ENCODE measurements around the gene CNTNAP1. TPM values are rescaled to one million over a fixed set of nuclear protein-coding genes. Genes with fewer than 3 reads are reported as not detected.

CNTNAP1 gene
- total and polyA plus RNA-seq, 9 of the 15 experiments (the other 6 are each of a cell fraction or from before 2014, with no cell fraction given): 0.10 to 1.8 (median 0.62) TPM

DNA sequence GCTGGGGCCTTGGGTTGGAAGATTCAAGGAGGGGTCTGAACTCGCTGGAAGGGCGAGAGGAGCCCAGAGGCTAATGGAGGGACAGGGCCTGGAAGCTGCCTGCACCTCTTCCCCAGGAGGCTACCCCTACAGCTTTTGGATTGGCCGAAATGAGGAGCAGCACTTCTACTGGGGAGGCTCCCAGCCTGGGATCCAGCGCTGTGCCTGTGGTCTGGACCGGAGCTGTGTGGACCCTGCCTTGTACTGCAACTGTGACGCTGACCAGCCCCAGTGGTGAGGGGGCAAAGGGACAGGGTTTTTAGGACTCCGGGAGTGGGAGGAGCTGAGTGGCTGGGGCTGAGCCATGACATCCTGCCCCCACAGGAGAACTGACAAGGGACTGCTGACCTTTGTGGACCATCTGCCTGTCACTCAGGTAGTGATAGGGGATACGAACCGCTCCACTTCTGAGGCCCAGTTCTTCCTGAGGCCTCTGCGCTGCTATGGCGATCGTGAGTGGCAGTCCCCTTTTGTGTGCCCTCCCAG lies 8.8 kb downstream of the CNTNAP1 start:
- ChIA-PET CTCF (ENCODE audit: low intra/inter-chr PET ratio) (no interaction called here), POLR2A (interaction anchor here (1.5 to 1.8 kb wide), 3 partner anchors 8 to 11 kb away, joined by 5 to 8 read pairs (median 8); no protein-coding TSS in a partner anchor)
- 59% methylated on average over 10 of the region's 12 CpGs for WGBS (ENCODE audit: insufficient coverage, low coverage, missing lambda C conversion rate)

DNA sequence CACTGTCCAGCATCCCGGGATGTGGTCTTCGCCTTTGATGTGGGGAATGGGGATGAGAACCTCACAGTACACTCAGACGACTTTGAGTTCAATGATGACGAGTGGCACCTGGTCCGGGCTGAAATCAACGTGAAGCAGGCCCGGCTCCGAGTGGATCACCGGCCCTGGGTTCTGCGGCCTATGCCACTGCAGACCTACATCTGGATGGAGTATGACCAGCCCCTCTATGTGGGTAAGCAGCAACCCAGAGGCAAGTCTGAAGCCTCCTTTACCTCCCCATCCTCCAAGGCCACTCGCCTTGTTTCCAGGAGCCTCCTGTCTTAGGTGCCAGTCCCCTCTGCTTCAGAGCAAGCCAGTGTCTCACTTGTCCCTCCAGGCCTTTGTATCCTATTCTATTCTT lies 10.2 kb downstream of the CNTNAP1 start:
- FAIRE-seq: no peak
- no peak overlapping the region for H3K4me2 ChIP-seq (ENCODE audit: insufficient read depth, low read length)
- H3K36me3 ChIP-seq (ENCODE audit: control insufficient read depth, insufficient read depth, low read length): no peaks in the 10 kb centered on the region
- no peaks in the 10 kb centered on the region for H3K79me2 ChIP-seq (ENCODE audit: control insufficient read depth, insufficient read depth, low read length)
- in situ Hi-C loops (cut with MboI): no loop called here
- no peaks in the 10 kb centered on the region for H3K27me3 ChIP-seq (ENCODE audit: control insufficient read depth in 2 of 2, insufficient read depth in 2 of 2, low read length in 2 of 2)
- CTCF ChIA-PET (ENCODE audit: low intra/inter-chr PET ratio): no interaction called here
- POLR2A ChIA-PET: interaction anchor here (1.0 to 2.2 kb wide), 3 partner anchors 9 to 25 kb away, joined by 4 to 5 read pairs (median 4); no protein-coding TSS in a partner anchor
- H3K27ac ChIP-seq (ENCODE audit: extremely low read depth, low read depth, low read length): no peak overlapping the region
- DNase-seq (ENCODE audit: extremely low read depth in 1 of 4, low spot score in 3 of 4): no peak
- BruUV-seq (replicated peaks): no TSS peak
- H3K9me1 ChIP-seq (ENCODE audit: control insufficient read depth, insufficient read depth, low read length): no peaks in the 10 kb centered on the region
- no peak for ATAC-seq
- WGBS (ENCODE audit: insufficient coverage, low coverage, missing lambda C conversion rate): 81% methylated on average over 11 of the region's 11 CpGs
- H3K9ac ChIP-seq (ENCODE audit: insufficient read depth in 1 of 2, low read depth in 2 of 2, low read length in 2 of 2): no peak overlapping the region
- no peaks in the 10 kb centered on the region for H3K9me3 ChIP-seq (replicated peaks; ENCODE audit: control insufficient read depth, insufficient read depth, low read depth, low read length)
- no peak overlapping the region for H3K4me3 ChIP-seq
- intact Hi-C loops (cut with micrococcal nuclease): no loop called here
- peaks cover 0 to 26% of the 10 kb centered on the region in 2 experiments; a peak in 3 of 5 replicates for H3K4me1 ChIP-seq (replicated peaks in 1 of 2; ENCODE audit: control insufficient read depth in 2 of 2, insufficient read depth in 2 of 2, low read length in 2 of 2)
- H2AFZ ChIP-seq (ENCODE audit: low read depth, low read length): no peak overlapping the region
- H4K20me1 ChIP-seq (replicated peaks; ENCODE audit: control insufficient read depth, insufficient read depth, low read length): no peaks in the 10 kb centered on the region
- no peak for TF ChIP-seq CCAR2 (IDR thresholded peaks at IDR 0.05; ENCODE audit: low read depth, low read length)
- TF ChIP-seq NCOA6 (IDR thresholded peaks at IDR 0.05): no peak
- no peak for TF ChIP-seq ZNF282 (CRISPR knock-in tag; IDR thresholded peaks at IDR 0.05)
- no peak for TF ChIP-seq FOXM1 (IDR thresholded peaks at IDR 0.05; ENCODE audit: low read depth)
- TF ChIP-seq FOXM1 (CRISPR knock-in tag; IDR thresholded peaks at IDR 0.05; ENCODE audit: low read depth): no peak
- no peak for TF ChIP-seq MAFF (IDR thresholded peaks at IDR 0.05; ENCODE audit: low read length)
- TF ChIP-seq FOXK1 (CRISPR knock-in tag; IDR thresholded peaks at IDR 0.05; ENCODE audit: borderline replicate concordance): no peak
- TF ChIP-seq ZNF24 (IDR thresholded peaks at IDR 0.05): no peak
- no peak for TF ChIP-seq ELF1 (tag; IDR thresholded peaks at IDR 0.05)
- TF ChIP-seq ZNF224 (CRISPR knock-in tag; IDR thresholded peaks at IDR 0.05): no peak
- TF ChIP-seq BACH1 (tag; IDR thresholded peaks at IDR 0.05): no peak
- no peak for TF ChIP-seq CHD4 (IDR thresholded peaks at IDR 0.05; ENCODE audit: insufficient read depth, insufficient replicate concordance, low read depth, low read length, poor library complexity, severe bottlenecking)
- no peak for TF ChIP-seq SMARCA4 (IDR thresholded peaks at IDR 0.05)
- no peak for TF ChIP-seq BMI1 (IDR thresholded peaks at IDR 0.05; ENCODE audit: low read length)
- TF ChIP-seq ZNF444 (CRISPR knock-in tag; IDR thresholded peaks at IDR 0.05): no peak
- TF ChIP-seq NR4A1 (CRISPR knock-in tag; IDR thresholded peaks at IDR 0.05): no peak
- no peak for TF ChIP-seq NR4A1 (tag; IDR thresholded peaks at IDR 0.05)

More for the DNA sequence above, 8.8 kb downstream of the CNTNAP1 start:
- H2AFZ ChIP-seq (ENCODE audit: low read depth, low read length): no peak overlapping the region
- H3K9me1 ChIP-seq (ENCODE audit: control insufficient read depth, insufficient read depth, low read length): no peaks in the 10 kb centered on the region
- no peak for TF ChIP-seq NFE2 (IDR thresholded peaks at IDR 0.05; ENCODE audit: low read depth)
- TF ChIP-seq, protein P1, sequence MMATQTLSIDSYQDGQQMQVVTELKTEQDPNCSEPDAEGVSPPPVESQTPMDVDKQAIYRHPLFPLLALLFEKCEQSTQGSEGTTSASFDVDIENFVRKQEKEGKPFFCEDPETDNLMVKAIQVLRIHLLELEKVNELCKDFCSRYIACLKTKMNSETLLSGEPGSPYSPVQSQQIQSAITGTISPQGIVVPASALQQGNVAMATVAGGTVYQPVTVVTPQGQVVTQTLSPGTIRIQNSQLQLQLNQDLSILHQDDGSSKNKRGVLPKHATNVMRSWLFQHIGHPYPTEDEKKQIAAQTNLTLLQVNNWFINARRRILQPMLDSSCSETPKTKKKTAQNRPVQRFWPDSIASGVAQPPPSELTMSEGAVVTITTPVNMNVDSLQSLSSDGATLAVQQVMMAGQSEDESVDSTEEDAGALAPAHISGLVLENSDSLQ (IDR thresholded peaks at IDR 0.05): peak; percentile 85
- in situ Hi-C loops (cut with MboI): no loop called here
- intact Hi-C loops (cut with micrococcal nuclease): no loop called here
- no TSS peak for BruUV-seq (replicated peaks)
- peaks cover 0 to 33% of the 10 kb centered on the region in 2 experiments; a peak in 3 of 5 replicates for H3K4me1 ChIP-seq (replicated peaks in 1 of 2; ENCODE audit: control insufficient read depth in 2 of 2, insufficient read depth in 2 of 2, low read length in 2 of 2)
- no peak overlapping the region for H3K4me2 ChIP-seq (ENCODE audit: insufficient read depth, low read length)
- H4K20me1 ChIP-seq (replicated peaks; ENCODE audit: control insufficient read depth, insufficient read depth, low read length): no peaks in the 10 kb centered on the region
- peak overlapping the region in 1 of 2 experiments; percentile 47; a peak in 2 of 4 replicates for H3K9ac ChIP-seq (ENCODE audit: insufficient read depth in 1 of 2, low read depth in 2 of 2, low read length in 2 of 2)
- no peaks in the 10 kb centered on the region for H3K79me2 ChIP-seq (ENCODE audit: control insufficient read depth, insufficient read depth, low read length)
- H3K9me3 ChIP-seq (replicated peaks; ENCODE audit: control insufficient read depth, insufficient read depth, low read depth, low read length): no peaks in the 10 kb centered on the region
- DNase-seq (ENCODE audit: extremely low read depth in 1 of 4, low spot score in 3 of 4): peak in 3 of 4 experiments; percentile 46 to 67 (median 61)
- FAIRE-seq: peak; percentile 80
- no peak overlapping the region for H3K27ac ChIP-seq (ENCODE audit: extremely low read depth, low read depth, low read length)
- no peak overlapping the region for H3K4me3 ChIP-seq
- H3K27me3 ChIP-seq (ENCODE audit: control insufficient read depth in 2 of 2, insufficient read depth in 2 of 2, low read length in 2 of 2): no peaks in the 10 kb centered on the region
- ATAC-seq: peak; percentile 65
- H3K36me3 ChIP-seq (ENCODE audit: control insufficient read depth, insufficient read depth, low read length): no peaks in the 10 kb centered on the region

All from K562 (cell line).